ENCODE results near the gene GDF7.

DNA sequence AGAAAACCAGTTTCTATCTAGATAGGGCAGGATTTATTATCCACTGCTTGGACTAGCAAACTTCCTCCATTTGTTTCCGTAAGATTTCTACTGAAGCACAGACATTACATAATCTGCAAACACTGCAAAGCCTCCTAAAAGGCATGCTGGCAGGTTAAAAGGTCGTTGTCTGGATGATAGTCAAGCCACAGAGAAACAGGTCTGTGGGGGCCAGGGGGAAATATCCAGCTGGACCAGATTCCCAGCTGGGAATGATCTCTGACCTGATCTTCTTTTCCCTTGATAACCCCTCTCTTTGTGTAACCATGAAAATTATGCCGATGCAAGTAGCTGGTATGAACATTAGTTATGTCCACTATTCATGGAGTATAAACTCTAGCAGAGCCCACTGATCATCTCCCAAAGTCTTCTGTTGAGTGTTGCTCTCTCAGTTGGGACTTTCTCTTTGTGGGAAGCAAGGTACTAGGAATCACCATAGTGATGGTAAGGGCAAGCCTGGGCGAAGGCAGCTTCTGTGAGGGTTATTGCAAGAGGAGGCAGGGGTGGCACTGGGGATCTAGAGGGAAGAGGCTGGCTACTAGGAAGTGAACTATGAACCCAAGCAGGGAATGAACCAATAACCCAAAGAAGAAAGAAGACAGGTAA lies 61.3 kb downstream of the GDF7 start:
- TF ChIP-seq, protein P1, sequence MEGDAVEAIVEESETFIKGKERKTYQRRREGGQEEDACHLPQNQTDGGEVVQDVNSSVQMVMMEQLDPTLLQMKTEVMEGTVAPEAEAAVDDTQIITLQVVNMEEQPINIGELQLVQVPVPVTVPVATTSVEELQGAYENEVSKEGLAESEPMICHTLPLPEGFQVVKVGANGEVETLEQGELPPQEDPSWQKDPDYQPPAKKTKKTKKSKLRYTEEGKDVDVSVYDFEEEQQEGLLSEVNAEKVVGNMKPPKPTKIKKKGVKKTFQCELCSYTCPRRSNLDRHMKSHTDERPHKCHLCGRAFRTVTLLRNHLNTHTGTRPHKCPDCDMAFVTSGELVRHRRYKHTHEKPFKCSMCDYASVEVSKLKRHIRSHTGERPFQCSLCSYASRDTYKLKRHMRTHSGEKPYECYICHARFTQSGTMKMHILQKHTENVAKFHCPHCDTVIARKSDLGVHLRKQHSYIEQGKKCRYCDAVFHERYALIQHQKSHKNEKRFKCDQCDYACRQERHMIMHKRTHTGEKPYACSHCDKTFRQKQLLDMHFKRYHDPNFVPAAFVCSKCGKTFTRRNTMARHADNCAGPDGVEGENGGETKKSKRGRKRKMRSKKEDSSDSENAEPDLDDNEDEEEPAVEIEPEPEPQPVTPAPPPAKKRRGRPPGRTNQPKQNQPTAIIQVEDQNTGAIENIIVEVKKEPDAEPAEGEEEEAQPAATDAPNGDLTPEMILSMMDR (IDR thresholded peaks at IDR 0.05; ENCODE audit: low read depth, low read length) = no peak
- TF ChIP-seq EZH2phosphoT487 (IDR thresholded peaks at IDR 0.05; ENCODE audit: low read depth) = no peak
